Smooth muscle cell (in vitro differentiated cells): ENCODE data around the gene PPP1R17. TPM values are rescaled to one million over a fixed set of nuclear protein-coding genes. Genes with fewer than 3 reads are reported as not detected.

Experiments used
- DNase-seq: peaks from one replicate; lab custom pipeline; 2025; ENCODE audit not compliant: unreplicated experiment; lab: John Stamatoyannopoulos, UW
- H2AFZ ChIP-seq: fragments of 200-600 bp; sonication (generic); 2 replicates; pipeline ENCODE4 v1.6.0; 2016; ENCODE audit warnings: antibody characterized with exemption, low read depth, mild to moderate bottlenecking
- H3F3A ChIP-seq: fragments of 200-600 bp; sonication (generic); 2 replicates; pipeline ENCODE4 v1.6.0; 2017; ENCODE audit warnings: antibody characterized with exemption, low read depth
- H3K27ac ChIP-seq: fragments of 200-600 bp; sonication (generic); 2 replicates; pipeline ENCODE4 v1.5.1; 2016; ENCODE audit warnings: low read depth, mild to moderate bottlenecking
- H3K27me3 ChIP-seq: fragments of 200-600 bp; sonication (generic); 2 replicates; pipeline ENCODE4 v1.6.1; 2016; ENCODE audit warnings: low read depth, mild to moderate bottlenecking
- H3K36me3 ChIP-seq: fragments of 200-600 bp; sonication (generic); 2 replicates; pipeline ENCODE4 v1.5.1; 2016; ENCODE audit warnings: low read depth
- H3K4me1 ChIP-seq: fragments of 200-600 bp; sonication (generic); 2 replicates; pipeline ENCODE4 v1.5.1; 2016; ENCODE audit warnings: low read depth
- H3K4me2 ChIP-seq: fragments of 200-600 bp; sonication (generic); 2 replicates; pipeline ENCODE4 v1.6.0; 2016; ENCODE audit warnings: mild to moderate bottlenecking
- H3K4me3 ChIP-seq: fragments of 200-600 bp; sonication (generic); 2 replicates; pipeline ENCODE4 v1.5.1; 2016; ENCODE audit warnings: mild to moderate bottlenecking
- H3K79me2 ChIP-seq: fragments of 200-600 bp; sonication (generic); 2 replicates; pipeline ENCODE4 v1.6.0; 2016; ENCODE audit warnings: low read depth, mild to moderate bottlenecking
- H3K9ac ChIP-seq: fragments of 200-600 bp; sonication (generic); 2 replicates; pipeline ENCODE4 v1.6.0; 2016; ENCODE audit warnings: low read depth
- H3K9me3 ChIP-seq: fragments of 200-600 bp; sonication (generic); replicated peaks from 2 replicates; pipeline ENCODE4 v1.5.1; 2016; ENCODE audit warnings: low read depth
- H4K20me1 ChIP-seq: fragments of 200-600 bp; sonication (generic); 2 replicates; pipeline ENCODE4 v1.6.0; 2016; ENCODE audit warnings: low read depth
- WGBS: methylation state at CpG from one replicate; pipeline ENCODE4 v1.1.7; 2016; ENCODE audit warnings: low lambda C conversion rate; 5-methylcytosine and 5-hydroxymethylcytosine counted together
- polyA plus RNA-seq: library from polyadenylated mRNA; unstranded; fragments of >200 nt; fragmentation: Nextera tagmentation; extraction: Ambion mirVana; gene quantifications from 2 replicates; pipeline ENCODE4 v1.2.1, GENCODE V29; 2016
- total RNA-seq: library from RNA; depleted of rRNA; stranded (reverse); fragments of >200 nt; gene quantifications from 2 replicates; pipeline ENCODE4 v1.2.3, GENCODE V29; 2014
- TF ChIP-seq, protein P1 (sequence below): fragments of 200-600 bp; sonication (generic); IDR thresholded peaks from 2 replicates; pipeline ENCODE4 v1.5.1; 2017; ENCODE audit warnings: borderline replicate concordance, mild to moderate bottlenecking, antibody characterized with exemption; ENCODE audit not compliant: insufficient read depth, poor library complexity, severe bottlenecking

Gene PPP1R17
- total and polyA plus RNA-seq, 2 experiments from 2014 or later: not detected

- no peaks in the 10 kb centered on the region for H3K79me2 ChIP-seq
- H3K9me3 ChIP-seq: no peaks in the 10 kb centered on the region
- DNase-seq: no peak
- no peaks in the 10 kb centered on the region for H3K36me3 ChIP-seq
- no peak overlapping the region for H3K4me2 ChIP-seq
- no peak overlapping the region for H3K4me3 ChIP-seq
- H3F3A ChIP-seq: no peaks in the 10 kb centered on the region
- TF ChIP-seq, protein P1, sequence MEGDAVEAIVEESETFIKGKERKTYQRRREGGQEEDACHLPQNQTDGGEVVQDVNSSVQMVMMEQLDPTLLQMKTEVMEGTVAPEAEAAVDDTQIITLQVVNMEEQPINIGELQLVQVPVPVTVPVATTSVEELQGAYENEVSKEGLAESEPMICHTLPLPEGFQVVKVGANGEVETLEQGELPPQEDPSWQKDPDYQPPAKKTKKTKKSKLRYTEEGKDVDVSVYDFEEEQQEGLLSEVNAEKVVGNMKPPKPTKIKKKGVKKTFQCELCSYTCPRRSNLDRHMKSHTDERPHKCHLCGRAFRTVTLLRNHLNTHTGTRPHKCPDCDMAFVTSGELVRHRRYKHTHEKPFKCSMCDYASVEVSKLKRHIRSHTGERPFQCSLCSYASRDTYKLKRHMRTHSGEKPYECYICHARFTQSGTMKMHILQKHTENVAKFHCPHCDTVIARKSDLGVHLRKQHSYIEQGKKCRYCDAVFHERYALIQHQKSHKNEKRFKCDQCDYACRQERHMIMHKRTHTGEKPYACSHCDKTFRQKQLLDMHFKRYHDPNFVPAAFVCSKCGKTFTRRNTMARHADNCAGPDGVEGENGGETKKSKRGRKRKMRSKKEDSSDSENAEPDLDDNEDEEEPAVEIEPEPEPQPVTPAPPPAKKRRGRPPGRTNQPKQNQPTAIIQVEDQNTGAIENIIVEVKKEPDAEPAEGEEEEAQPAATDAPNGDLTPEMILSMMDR: no peak
- no peaks in the 10 kb centered on the region for H4K20me1 ChIP-seq
- H3K4me1 ChIP-seq: no peaks in the 10 kb centered on the region
- H2AFZ ChIP-seq: no peak overlapping the region
- H3K9ac ChIP-seq: no peak overlapping the region
- WGBS: 62% methylated on average over 7 of the region's 7 CpGs
- H3K27me3 ChIP-seq: peaks cover 13% of the 10 kb centered on the region
- H3K27ac ChIP-seq: no peak overlapping the region
Observed at GRCh38 chr7:31651234-31652062, 35.6 kb upstream of the PPP1R17 start.

- no peaks in the 10 kb centered on the region for H4K20me1 ChIP-seq
- DNase-seq: no peak
- no peak overlapping the region for H3K4me2 ChIP-seq
- TF ChIP-seq, protein P1: no peak
- no peaks in the 10 kb centered on the region for H3K79me2 ChIP-seq
- H3K4me3 ChIP-seq: no peak overlapping the region
- H3K27me3 ChIP-seq: peaks cover 13% of the 10 kb centered on the region
- no peaks in the 10 kb centered on the region for H3K36me3 ChIP-seq
- no peaks in the 10 kb centered on the region for H3F3A ChIP-seq
- no peaks in the 10 kb centered on the region for H3K4me1 ChIP-seq
- H3K9ac ChIP-seq: no peak overlapping the region
- H3K9me3 ChIP-seq: no peaks in the 10 kb centered on the region
- H2AFZ ChIP-seq: no peak overlapping the region
- H3K27ac ChIP-seq: no peak overlapping the region
Observed at GRCh38 chr7:31652063-31652326, 35.0 kb upstream of the PPP1R17 start.

- Histone ChIP-seq H3K27ac (no peak overlapping the region), H3K9ac (no peak overlapping the region), H3F3A (no peaks in the 10 kb centered on the region), H3K9me3 (no peaks in the 10 kb centered on the region), H3K79me2 (no peaks in the 10 kb centered on the region), H2AFZ (no peak overlapping the region), H3K4me3 (no peak overlapping the region), H3K27me3 (peaks cover 12% of the 10 kb centered on the region), H4K20me1 (no peaks in the 10 kb centered on the region), H3K4me2 (no peak overlapping the region), H3K4me1 (no peaks in the 10 kb centered on the region), H3K36me3 (no peaks in the 10 kb centered on the region)
- DNase-seq: no peak
- 34% methylated on average over 5 of the region's 5 CpGs for WGBS
- TF ChIP-seq, protein P1: no peak
Observed at GRCh38 chr7:31663072-31663471, 23.9 kb upstream of the PPP1R17 start.

GRCh38 chr7:31664890-31665289 lies 22.1 kb upstream of the PPP1R17 start:
- Histone ChIP-seq H3K9ac (no peak overlapping the region), H3K36me3 (no peaks in the 10 kb centered on the region), H3F3A (no peaks in the 10 kb centered on the region), H3K27ac (no peak overlapping the region), H3K27me3 (peaks cover 12% of the 10 kb centered on the region), H2AFZ (no peak overlapping the region), H3K4me1 (no peaks in the 10 kb centered on the region), H3K9me3 (no peaks in the 10 kb centered on the region), H3K4me3 (no peak overlapping the region), H4K20me1 (no peaks in the 10 kb centered on the region), H3K4me2 (no peak overlapping the region), H3K79me2 (no peaks in the 10 kb centered on the region)
- TF ChIP-seq, protein P1: no peak
- no peak for DNase-seq
